HepG2 (cell line): ENCODE data around the gene RNPS1. TPM values are rescaled to one million over a fixed set of nuclear protein-coding genes. Genes with fewer than 3 reads are reported as not detected.

Experiments used
- ATAC-seq: fragments of 200-7000 bp; cut with Tn5 transposase; 3 replicates; pipeline ENCODE4 v1.9.1; 2020; ENCODE audit warnings: mild to moderate bottlenecking, moderate library complexity
- BruUV-seq: library from RNA; stranded (reverse); fragments of 400-500 nt; replicated peaks from 2 replicates; lab custom pipeline; 2021; lab: Mats Ljungman, UMichigan
- CTCF ChIA-PET: fragments of 300-600 bp; formaldehyde crosslinking; extraction: SDS; loops from one replicate; lab custom pipeline; 2021; ENCODE audit warnings: low total read pairs, inconsistent platforms, low intra/inter-chr PET ratio; lab: Yijun Ruan, JAX
- POLR2A ChIA-PET: fragments of 350-600 bp; sonication (Branson Sonifier 250); formaldehyde crosslinking; loops from one replicate; lab custom pipeline; 2020; ENCODE audit warnings: antibody characterized with exemption, inconsistent platforms; lab: Yijun Ruan, JAX
- DNase-seq: peaks from one replicate; pipeline ENCODE4 v3.0.0-alpha.2; 2015; ENCODE audit warnings: low spot score
- FAIRE-seq: peaks from 3 replicates; lab custom pipeline; 2011; peaks lifted over from hg19 to GRCh38; lab: Jason Lieb, UNC
- H2AFZ ChIP-seq: one replicate; pipeline ENCODE4 v1.6.1; 2011; ENCODE audit warnings: low read length, inconsistent platforms
- H3K27ac ChIP-seq: fragments of 300-600 bp; 3 replicates; pipeline ENCODE4 v1.8.0; 2011; ENCODE audit warnings: mixed run types, mild to moderate bottlenecking, mixed read lengths, low read length, inconsistent platforms; ENCODE audit not compliant: insufficient read depth; ENCODE audit errors: extremely low read length
- H3K27me3 ChIP-seq, 2 experiments: fragments of 200-600 bp in 1 of 2; 2 replicates in 1 of 2; 3 replicates in 1 of 2; pipeline versions ENCODE4 v1.6.0 to v1.8.0; 2011; ENCODE audit warnings: low read length in 2 of 2, mild to moderate bottlenecking in 2 of 2, moderate library complexity in 2 of 2, inconsistent platforms in 1 of 2; ENCODE audit not compliant: insufficient read depth in 2 of 2, control insufficient read depth in 1 of 2
- H3K36me3 ChIP-seq, 2 experiments: fragments of 200-600 bp in 1 of 2; replicated peaks in 1 of 2; 2 replicates in 1 of 2; 3 replicates in 1 of 2; pipeline versions ENCODE4 v1.5.1 to v1.8.0; 2011; ENCODE audit warnings: low read length in 2 of 2, inconsistent platforms in 1 of 2; ENCODE audit not compliant: insufficient read depth in 2 of 2, control insufficient read depth in 1 of 2
- H3K4me1 ChIP-seq: 2 replicates; pipeline ENCODE4 v1.5.1; 2012; ENCODE audit warnings: low read length, inconsistent platforms; ENCODE audit not compliant: insufficient read depth
- H3K4me2 ChIP-seq: 2 replicates; pipeline ENCODE4 v1.6.0; 2011; ENCODE audit warnings: low read depth, low read length, inconsistent platforms
- H3K4me3 ChIP-seq, 3 experiments: fragments of 200-600 bp in 1 of 3; sonication (generic), shearing (Covaris generic) in 1 of 3; replicated peaks in 1 of 3; 2 replicates each; pipeline ENCODE4 v1.5.1; 2011 to 2016; ENCODE audit warnings: low read length in 3 of 3, inconsistent platforms in 2 of 3, low read depth in 2 of 3, mild to moderate bottlenecking in 2 of 3, control low read depth in 1 of 3, mixed read lengths in 1 of 3; ENCODE audit not compliant: insufficient read depth in 1 of 3
- H3K79me2 ChIP-seq: one replicate; pipeline ENCODE4 v1.6.1; 2011; ENCODE audit warnings: low read length, inconsistent platforms; ENCODE audit not compliant: insufficient read depth
- H3K9ac ChIP-seq: 2 replicates; pipeline ENCODE4 v1.6.0; 2011; ENCODE audit warnings: mild to moderate bottlenecking, low read depth, low read length, inconsistent platforms; ENCODE audit not compliant: insufficient read depth
- H3K9me3 ChIP-seq: 2 replicates; pipeline ENCODE4 v1.5.1; 2012; ENCODE audit warnings: mild to moderate bottlenecking, low read length
- H4K20me1 ChIP-seq: 2 replicates; pipeline ENCODE4 v1.6.0; 2011; ENCODE audit warnings: inconsistent platforms, mild to moderate bottlenecking, low read length, moderate library complexity; ENCODE audit not compliant: insufficient read depth
- AGO1 ChIP-seq: fragments of 200-400 bp; formaldehyde crosslinking; IDR thresholded peaks from 2 replicates; pipeline ENCODE4 v1.6.1; 2017; ENCODE audit warnings: mild to moderate bottlenecking, low read depth, low read length, moderate library complexity; ENCODE audit not compliant: poor library complexity, severe bottlenecking
- ETV5 ChIP-seq: IDR thresholded peaks from 2 replicates; pipeline ENCODE4 v1.6.1; 2018; ENCODE audit warnings: missing biosample characterization, missing genetic modification reagents, inconsistent platforms, borderline replicate concordance
- KDM2A ChIP-seq: sonication (generic); formaldehyde crosslinking; IDR thresholded peaks from 2 replicates; pipeline ENCODE4 v1.4.0; 2020; ENCODE audit warnings: low read depth, missing genetic modification reagents, borderline replicate concordance
- KDM5B ChIP-seq: sonication (generic); formaldehyde crosslinking; IDR thresholded peaks from 2 replicates; pipeline ENCODE4 v1.4.0; 2020; ENCODE audit warnings: missing genetic modification reagents, mild to moderate bottlenecking, borderline replicate concordance
- MYPOP ChIP-seq: sonication (generic); formaldehyde crosslinking; IDR thresholded peaks from 2 replicates; pipeline ENCODE4 v1.8.1; 2023; ENCODE audit warnings: mild to moderate bottlenecking, moderate library complexity, missing genetic modification reagents
- PAX8 ChIP-seq: sonication (generic); formaldehyde crosslinking; IDR thresholded peaks from 2 replicates; pipeline ENCODE4 v1.8.0; 2022; ENCODE audit warnings: mild to moderate bottlenecking, missing genetic modification reagents, borderline replicate concordance
- PLSCR1 ChIP-seq: sonication (generic); formaldehyde crosslinking; IDR thresholded peaks from 2 replicates; pipeline ENCODE4 v1.5.0; 2020; ENCODE audit warnings: missing genetic modification reagents, mild to moderate bottlenecking, borderline replicate concordance
- RBFOX2 ChIP-seq: fragments of 200-400 bp; formaldehyde crosslinking; IDR thresholded peaks from 2 replicates; pipeline ENCODE4 v1.6.1; 2017; ENCODE audit warnings: low read depth, mild to moderate bottlenecking, low read length
- RFX3 ChIP-seq: IDR thresholded peaks from 2 replicates; pipeline ENCODE4 v1.6.1; 2016; ENCODE audit warnings: missing biosample characterization, missing genetic modification reagents
- STAT6 ChIP-seq: sonication (generic); formaldehyde crosslinking; IDR thresholded peaks from 2 replicates; pipeline ENCODE4 v1.4.0; 2020; ENCODE audit warnings: missing genetic modification reagents, mild to moderate bottlenecking, borderline replicate concordance
- WIZ ChIP-seq: sonication (generic); formaldehyde crosslinking; IDR thresholded peaks from 2 replicates; pipeline ENCODE4 v1.5.1; 2020; ENCODE audit warnings: mild to moderate bottlenecking, missing genetic modification reagents
- ZNF740 ChIP-seq: sonication (generic); formaldehyde crosslinking; IDR thresholded peaks from 2 replicates; pipeline ENCODE4 v1.4.0; 2020; ENCODE audit warnings: missing genetic modification reagents
- ZNF878 ChIP-seq: sonication (generic); formaldehyde crosslinking; IDR thresholded peaks from 2 replicates; pipeline ENCODE4 v1.8.1; 2023; ENCODE audit warnings: mild to moderate bottlenecking, missing genetic modification reagents, moderate library complexity
- WGBS: methylation state at CpG from one replicate; pipeline ENCODE4 v1.1.6; 2017; ENCODE audit warnings: low lambda C conversion rate; 5-methylcytosine and 5-hydroxymethylcytosine counted together
- in situ Hi-C: cut with HindIII; loops from 2 replicates; pipeline ENCODE4 v1.10.0; 2017; ENCODE audit warnings: low pct_unique_long_range_greater_than_20kb; ENCODE audit not compliant: extremely low pct_ligation_motif_present
- intact Hi-C: fragments of 100-400 bp; cut with micrococcal nuclease; formaldehyde crosslinking; loops from one replicate; pipeline ENCODE4 v1.10.0; 2022; ENCODE audit not compliant: unreplicated experiment
- polyA plus RNA-seq, 8 experiments: library from polyadenylated mRNA; depleted of rRNA in 3 of 8; stranded (reverse) in 7 of 8; unstranded in 1 of 8; fragments of >200 nt; fragmentation: Illumina TruSeq in 4 of 8; extraction: Trizol in 4 of 8; gene quantifications; 2 replicates each; pipeline versions ENCODE4 v1.2.1 to v1.2.3, GENCODE V29; 2011 to 2016; ENCODE audit warnings: low read depth in 4 of 8, missing spikeins in 1 of 8, mixed read lengths in 1 of 8; ENCODE audit not compliant: insufficient read depth in 1 of 8
- total RNA-seq, 5 experiments: library from RNA; depleted of rRNA; stranded (reverse); fragments of >200 nt; fragmentation: Illumina TruSeq; extraction: Trizol; gene quantifications; 2 replicates each; pipeline ENCODE4 v1.2.3, GENCODE V29; 2016; ENCODE audit warnings: low read depth in 1 of 5

RNPS1 gene
- total and polyA plus RNA-seq, 2 of the 13 experiments (the other 11 are each of a cell fraction or from before 2014, with no cell fraction given) = 126 to 133 TPM

GRCh38 chr16:2236337-2237101 lies 31.4 kb downstream of the RNPS1 start, which contains the start of gene DNASE1L2 (continued):
- no peak for TF ChIP-seq STAT6 (CRISPR knock-in tag)
- TF ChIP-seq ZNF878 (CRISPR knock-in tag) = no peak
- TF ChIP-seq KDM2A (CRISPR knock-in tag) = peak; percentile 27; the same call in 1 of the 2 replicates
- no peak for TF ChIP-seq ZNF740 (CRISPR knock-in tag)
- TF ChIP-seq RBFOX2 = 0 out of 2 replicates have a peak, but pooled peaks have one; percentile 20
- TF ChIP-seq AGO1 = peak; percentile 83
- no peak for TF ChIP-seq RFX3

- ChIA-PET CTCF (no interaction called here), POLR2A (interaction anchor here (1.0 kb wide), 1 partner anchor 10 kb away, joined by 4 read pairs; no protein-coding TSS in a partner anchor)
- in situ Hi-C loops (no loop called here), intact Hi-C loops (no loop called here)
- H3K4me3 ChIP-seq = peak overlapping the region in 1 of 3 experiments; percentile 55; a peak in 1 of 6 replicates
- no peak overlapping the region for H3K9ac ChIP-seq
- H3K36me3 ChIP-seq = peaks cover 6 to 21% of the 10 kb centered on the region in 2 experiments; a peak in 3 of 5 replicates
- DNase-seq (no peak), ATAC-seq (no peak), FAIRE-seq (no peak)
- no TSS peak for BruUV-seq
- WGBS = 81% methylated on average over 11 of the region's 19 CpGs
- H3K4me2 ChIP-seq = peak overlapping the region; percentile 53; the same call in 1 of the 2 replicates
- H3K9me3 ChIP-seq = no peaks in the 10 kb centered on the region
- no peak overlapping the region for H3K27ac ChIP-seq
- 0 out of 2 replicates have a peak, but pooled peaks cover 2% of the 10 kb centered on the region for H4K20me1 ChIP-seq
- H3K27me3 ChIP-seq = no peaks in the 10 kb centered on the region
- no peak overlapping the region for H2AFZ ChIP-seq
- no peaks in the 10 kb centered on the region for H3K79me2 ChIP-seq
- peaks cover 31% of the 10 kb centered on the region for H3K4me1 ChIP-seq
- TF ChIP-seq ETV5 (CRISPR knock-in tag) = no peak
- TF ChIP-seq PLSCR1 (CRISPR knock-in tag) = no peak
- no peak for TF ChIP-seq WIZ
- TF ChIP-seq PAX8 = no peak
- TF ChIP-seq KDM5B = no peak
- TF ChIP-seq MYPOP = no peak
Measured at GRCh38 chr16:2235695-2236336, 32.1 kb downstream of the RNPS1 start.
